Amniotic stem cell (primary cell): Measurements from ENCODE around the gene UFSP2.
"Not testable (repeated sequence)": the region's sequence is repeated elsewhere in the genome, so short reads cannot be mapped to it uniquely, and the experiment has no call there.

Source experiments
- DNase-seq: peaks from one replicate; lab custom pipeline; 2025; lab: John Stamatoyannopoulos, UW

UFSP2 gene

DNA sequence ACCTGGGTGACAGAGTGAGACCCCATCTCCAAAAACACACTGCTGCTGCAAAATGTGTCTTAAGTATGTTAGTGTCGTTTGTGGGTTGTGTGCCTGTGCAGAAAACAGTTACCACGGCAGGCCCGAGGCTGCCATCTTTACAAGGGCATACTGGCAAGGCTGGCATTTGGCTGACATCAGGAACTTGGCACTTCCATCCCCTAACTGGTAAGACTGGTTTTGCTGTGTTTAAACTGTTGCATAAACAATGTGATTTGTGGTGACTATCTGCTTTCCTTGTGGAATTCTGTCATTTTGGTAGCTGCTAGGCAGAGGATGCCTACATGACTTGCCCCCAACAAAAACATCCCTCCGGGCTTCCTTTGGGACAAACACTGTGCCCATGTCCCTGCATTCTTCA lies 42.3 kb downstream of the UFSP2 start:
- DNase-seq = no peak

DNA sequence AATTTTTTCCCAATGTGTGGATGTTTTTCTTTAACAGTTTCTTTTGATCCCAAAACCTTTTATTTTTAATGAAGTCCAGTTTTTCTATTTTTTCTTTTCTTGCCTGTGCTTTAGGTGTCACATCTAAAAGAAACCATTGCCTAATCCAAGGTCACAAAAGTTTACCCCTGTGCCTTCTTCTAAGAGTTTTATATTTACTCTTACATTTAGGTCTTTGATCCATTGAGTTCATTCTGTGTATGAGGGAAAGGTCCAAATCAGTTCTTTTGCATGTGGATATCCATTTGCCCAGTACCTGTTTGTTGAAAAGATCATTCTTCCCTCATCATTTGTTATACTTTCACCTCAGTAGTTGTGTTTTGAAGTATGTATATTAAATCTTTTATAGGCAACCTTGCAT lies 43.0 kb downstream of the UFSP2 start:
- DNase-seq = no peak

DNA sequence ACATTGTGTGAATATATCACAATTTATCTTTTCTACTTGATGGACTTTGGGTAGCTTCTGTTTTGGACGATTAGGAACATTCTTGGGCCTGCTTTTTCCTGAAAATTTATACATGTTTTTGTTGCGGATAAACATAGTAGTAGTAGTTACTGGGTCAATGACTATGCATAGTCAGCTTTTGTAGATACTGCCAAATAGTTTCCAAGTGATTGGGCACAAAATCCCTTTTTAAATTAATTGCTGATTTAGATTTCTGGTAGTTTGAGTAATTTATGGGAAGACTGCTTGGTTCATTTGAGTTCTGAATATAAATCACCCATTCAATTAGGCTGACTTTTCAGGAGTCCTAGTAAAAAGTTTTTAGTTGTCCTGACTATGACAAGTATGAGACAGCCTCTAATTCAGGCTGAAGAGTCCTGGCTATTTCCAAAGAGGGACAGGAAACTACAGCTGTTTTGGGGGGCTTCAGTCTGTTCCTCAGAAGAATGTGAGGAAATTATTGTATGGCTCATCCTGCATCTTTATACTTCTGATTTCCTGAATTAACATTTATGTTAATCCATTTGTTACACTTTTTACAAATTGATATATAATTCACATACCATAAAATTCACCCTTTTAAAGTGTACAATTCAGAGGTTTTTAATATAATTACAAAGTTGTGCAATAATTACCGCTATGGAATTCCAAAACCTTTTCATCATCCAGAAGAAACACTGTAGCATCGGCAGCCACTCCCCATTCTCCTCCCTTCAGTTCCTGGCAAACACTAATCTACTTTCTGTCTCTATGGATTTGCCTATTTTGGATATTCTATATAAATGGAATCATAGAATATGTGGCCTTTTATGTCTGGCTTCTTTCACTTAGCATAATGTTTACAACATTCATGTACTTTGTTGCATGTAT lies 44.2 kb downstream of the UFSP2 start:
- DNase-seq = no peak

DNA sequence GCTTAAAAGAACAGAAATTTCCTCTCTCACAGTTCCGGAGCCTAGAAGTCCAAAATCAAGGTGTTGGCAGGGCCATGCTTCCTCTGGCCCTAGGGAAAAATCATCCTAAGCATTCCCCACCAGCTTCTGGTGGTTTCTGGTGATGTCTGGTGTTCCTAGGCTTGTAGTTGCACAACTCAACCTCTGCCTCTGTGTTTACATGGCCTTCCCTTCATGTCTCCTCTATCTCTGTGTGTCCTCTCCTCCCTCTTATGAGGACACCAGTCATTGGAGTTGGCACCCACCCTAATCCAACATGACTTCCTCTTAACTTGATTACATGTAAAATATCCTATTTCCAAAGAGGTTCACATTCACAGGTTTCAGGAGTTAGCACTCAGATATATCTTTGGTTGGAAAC lies 45.4 kb downstream of the UFSP2 start:
- DNase-seq = no peak

DNA sequence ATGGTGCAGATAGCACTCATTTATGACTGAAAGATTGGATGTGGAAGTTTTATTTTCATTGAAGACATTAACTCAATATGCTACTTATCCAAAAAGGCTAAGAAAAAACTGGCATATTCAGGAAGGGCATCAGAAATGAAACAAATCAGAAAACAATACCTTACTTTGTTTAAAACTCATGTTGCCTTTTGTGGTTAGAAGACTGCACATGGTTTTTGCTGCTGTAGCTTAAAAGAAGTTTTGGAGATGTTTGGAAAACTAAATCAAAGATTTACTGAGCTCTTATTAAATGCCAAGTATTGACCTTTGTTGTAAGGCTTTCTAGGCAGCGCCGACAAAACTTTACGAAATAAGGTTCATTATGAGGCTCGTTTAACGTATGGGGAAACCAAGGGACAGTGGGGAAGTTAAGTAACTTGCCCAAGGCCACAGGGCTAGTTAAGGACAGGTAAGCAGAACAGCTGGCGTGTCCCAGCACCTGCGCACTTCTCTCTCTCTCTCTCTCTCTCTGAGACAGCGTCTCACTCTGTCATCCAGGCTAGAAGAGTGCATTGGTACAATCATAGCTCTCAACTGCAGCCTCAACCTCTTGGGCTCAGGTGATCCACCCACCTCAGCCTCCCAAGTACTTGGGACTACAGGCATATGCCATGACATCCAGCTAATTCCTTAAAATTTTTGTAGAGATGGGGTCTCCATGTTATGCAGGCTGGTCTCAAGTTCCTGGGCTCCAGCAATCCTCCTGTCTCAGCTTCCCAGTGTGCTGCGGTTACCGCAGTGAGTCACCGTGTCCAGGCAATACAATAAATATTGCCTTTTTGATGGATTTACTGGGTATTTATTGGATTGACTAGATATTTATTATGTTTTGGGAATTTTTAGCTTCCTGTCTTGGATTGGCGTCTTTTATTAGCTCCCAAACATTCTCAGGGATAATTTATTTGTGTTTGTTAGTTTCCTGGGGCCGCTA lies 46.2 kb downstream of the UFSP2 start:
- DNase-seq = no peak

DNA sequence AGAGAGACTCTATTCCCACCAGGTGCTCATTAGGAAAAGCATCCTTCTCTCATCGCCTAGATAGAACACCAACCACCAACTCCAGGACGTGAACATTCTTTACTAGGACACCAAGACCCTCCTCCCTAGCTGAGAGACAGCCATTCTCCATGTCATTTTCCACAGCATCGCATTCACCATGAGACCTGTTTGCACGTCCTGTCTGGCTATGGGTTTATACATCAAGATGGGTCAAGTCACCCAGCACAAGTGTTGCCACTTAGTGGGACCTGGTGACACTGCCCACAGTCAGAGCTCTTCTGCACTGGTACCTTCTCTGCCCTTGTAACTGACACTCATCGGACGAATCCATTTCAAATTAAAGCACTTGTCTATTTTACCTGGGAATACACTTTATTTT lies 47.5 kb downstream of the UFSP2 start:
- DNase-seq = no peak

DNA sequence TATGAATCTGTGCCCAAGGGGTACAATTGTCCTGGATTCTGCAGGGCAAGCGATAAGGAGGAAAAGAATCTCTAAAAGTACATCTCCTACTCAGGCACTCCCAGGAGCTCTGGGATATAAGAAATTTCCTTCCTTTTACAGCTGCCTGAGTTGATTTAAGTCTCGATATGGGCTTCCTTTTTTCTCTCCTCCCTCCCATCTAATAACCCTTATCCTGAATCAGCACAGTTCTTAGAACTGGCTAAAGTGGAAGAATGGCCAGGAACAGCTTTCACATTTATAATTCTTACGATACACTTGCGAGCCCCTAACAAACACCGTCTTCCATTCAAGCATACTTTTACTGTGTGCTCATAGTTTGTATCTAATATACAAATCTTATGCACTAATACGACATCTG lies 51.2 kb downstream of the UFSP2 start:
- DNase-seq = no peak

DNA sequence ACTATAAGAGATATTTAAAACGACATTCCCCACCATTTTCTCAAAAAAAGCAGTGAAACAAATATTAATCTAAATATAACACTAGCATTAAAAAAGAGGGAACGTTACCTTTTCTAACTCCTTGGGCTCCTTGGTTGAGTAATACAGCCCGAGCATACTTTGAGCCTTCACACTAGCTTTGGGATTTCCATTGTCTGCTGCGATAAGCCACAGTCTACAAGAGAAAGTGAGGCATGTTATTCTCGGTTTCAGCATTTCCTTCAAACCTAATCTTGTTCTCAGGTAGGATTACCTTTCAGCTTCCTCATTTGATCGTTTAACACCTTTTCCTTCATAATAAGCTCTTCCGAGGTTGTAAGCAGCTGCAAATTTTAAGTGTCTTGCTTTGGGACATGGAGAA lies 51.7 kb downstream of the UFSP2 start:
- DNase-seq = no peak

DNA sequence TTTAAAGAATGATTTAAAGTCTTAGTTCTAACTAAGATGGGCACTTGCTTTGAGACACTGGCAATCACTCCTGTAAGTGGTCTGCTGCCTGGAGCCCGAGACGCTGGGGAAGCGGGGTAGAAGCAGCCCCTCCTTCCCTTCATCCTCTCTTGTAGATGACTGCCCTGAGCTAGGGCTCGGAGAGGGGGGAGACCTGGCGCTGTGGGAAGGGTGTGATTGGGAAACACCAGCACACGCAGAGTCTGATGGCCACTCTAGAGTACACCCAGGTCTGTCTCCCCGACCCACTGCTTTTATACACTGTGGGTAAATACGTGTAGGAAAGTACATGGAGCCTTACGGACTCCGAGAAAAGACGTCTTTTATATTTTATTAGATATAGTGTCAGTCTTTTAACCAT lies 54.1 kb downstream of the UFSP2 start:
- DNase-seq = no peak

DNA sequence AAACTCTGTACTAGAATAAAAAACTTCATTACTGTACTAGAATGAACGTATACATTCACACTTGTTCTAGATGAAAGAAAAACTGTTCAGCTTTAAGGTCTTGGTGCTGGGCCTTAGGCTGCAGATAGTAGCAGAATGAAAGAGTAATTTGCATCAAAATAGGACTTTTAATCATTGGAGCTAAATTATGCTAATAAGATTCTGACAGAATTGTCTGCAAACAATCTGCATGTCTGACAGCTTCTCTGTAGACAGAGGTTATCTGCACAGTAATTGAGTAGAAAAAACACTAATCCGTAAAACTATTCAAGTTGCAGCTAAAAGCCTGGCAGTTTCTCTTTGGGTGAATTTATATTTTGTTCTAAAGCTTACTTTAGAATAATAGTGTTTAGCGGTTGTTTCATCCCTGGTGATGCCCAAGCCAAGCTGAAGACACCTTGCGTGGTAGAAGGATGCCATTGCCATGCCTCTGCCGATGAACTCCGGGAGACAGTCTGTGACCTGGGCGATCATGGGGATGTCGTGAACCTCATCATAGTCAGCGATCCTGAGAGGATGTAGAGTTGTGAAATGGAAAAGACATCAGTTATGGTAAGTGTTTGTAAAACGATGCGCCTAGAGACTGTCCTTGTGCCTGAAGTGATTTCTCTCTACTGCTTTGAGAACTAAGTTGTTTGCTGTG lies 55.4 kb downstream of the UFSP2 start:
- no peak for DNase-seq

DNA sequence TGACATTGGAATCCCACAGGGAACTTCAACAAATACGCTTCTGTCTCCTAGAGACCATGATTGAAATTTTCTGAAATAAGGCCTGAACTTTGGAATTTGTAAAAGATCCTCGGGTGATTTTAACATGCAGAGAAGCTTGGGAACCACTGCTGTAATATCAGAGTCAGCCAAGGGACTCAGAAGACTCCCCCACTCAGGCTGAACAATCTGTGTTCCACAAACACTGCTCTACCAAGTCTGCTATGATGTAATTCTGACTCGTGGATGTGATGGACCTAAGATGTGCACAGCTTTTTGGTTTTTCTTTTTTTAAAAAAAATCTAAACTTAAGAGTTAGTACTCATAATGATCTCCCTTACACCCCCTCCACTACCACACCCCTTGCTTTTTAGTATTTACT lies 56.0 kb downstream of the UFSP2 start:
- DNase-seq = no peak

DNA sequence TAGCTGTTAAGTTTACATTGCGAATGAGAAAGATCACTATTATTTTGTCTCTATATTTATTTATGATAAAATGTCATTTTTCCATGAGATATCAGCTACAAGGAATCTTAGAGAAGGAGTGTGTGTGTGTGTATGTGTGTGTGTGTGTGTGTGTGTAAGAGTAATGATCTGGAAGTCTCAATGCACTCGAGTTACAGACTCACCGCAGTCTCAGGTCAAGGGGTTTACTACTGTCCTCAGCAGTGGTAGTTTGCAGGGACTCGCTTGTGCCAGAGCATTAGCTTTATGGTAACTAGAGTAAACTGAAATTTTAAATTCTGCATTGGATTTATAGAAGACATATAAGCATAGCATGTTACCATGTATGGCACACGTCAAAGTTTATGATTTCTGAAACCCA lies 60.9 kb downstream of the UFSP2 start:
- no peak for DNase-seq

DNA sequence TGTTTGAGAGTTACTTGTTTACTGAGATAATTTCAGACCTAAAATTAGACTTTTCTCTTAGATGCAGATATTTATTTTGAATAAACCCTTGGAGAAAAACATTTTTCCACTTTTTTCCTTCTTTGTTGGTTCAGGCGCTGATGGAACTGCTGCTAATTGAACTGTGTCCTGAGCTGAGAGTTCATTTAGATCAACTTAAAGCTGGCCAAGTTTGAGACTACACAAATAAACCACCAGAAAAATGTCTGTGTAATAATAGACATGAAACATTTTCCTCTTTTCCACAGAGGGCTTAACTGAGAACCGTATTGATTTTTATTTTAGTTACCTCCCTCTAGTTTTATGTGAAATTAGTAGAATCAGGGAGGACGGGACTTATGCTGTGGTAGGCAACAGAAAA lies 62.5 kb downstream of the UFSP2 start:
- no peak for DNase-seq

DNA sequence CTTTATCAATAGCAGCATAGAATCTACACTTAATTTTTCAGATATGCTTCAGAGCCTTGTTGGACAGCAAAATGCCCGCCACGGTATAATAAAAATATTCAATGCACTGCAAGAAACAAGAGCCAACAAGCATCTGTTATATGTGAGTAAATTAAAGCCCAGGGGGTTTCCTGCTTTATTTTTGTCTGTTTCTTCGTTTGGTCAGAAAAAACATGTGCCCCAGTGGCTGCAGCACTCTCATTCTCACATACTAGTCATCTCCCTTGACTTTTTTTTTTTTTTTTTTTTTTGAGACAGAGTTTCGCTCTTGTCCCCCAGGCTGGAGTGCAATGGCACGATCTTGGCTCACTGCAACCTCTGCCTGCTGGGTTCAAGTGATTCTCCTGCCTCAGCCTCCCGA lies 63.2 kb downstream of the UFSP2 start:
- DNase-seq = not testable (repeated sequence)

DNA sequence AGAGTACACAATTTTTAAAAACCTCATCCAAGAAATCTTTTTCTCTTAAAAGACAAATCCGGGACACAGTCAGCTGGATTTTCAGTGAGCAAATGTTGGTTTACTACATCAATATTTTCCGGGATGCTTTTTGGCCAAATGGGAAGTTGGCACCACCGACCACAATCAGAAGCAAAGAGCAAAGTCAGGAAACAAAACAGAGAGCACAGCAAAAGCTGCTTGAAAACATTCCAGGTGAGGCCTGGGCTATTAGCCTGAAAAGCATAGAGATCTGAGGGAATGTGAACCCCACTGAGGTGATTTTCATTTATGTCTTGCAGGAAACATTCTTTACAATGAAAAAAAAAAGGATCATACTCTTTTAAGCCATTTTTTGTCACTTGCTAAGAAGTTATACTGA lies 63.9 kb downstream of the UFSP2 start:
- DNase-seq = no peak

DNA sequence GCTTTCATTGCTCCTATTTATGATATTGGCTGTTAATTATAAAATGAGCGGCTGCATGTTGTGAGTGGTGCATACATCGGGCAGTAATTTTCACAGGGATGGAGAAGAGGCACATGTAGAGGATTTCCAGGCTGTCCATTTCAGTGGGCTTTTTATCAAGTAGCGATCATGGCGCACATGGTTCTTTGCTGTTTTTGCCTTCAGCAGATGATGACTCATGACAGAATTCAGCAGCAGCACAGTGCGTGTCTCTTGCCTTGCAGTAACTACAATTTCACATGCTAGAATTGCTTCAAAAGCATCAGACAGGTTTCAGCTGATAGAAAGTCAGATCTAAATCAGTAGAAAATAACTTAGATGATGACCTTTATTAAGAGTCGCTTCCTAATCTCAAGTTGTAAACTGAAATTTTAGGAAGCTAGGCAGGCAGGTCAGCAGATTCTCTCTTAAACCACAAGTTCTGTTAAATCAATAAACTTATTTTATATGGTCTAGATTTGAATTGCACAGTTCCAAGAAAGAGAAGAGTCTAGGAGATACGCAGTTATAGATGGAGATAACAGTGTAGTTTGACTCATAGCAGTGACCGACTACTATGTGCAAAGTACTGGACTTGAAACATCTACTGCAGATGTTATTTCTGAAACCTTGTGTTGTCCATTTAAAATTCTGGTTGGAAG lies 65.9 kb downstream of the UFSP2 start:
- DNase-seq = no peak

DNA sequence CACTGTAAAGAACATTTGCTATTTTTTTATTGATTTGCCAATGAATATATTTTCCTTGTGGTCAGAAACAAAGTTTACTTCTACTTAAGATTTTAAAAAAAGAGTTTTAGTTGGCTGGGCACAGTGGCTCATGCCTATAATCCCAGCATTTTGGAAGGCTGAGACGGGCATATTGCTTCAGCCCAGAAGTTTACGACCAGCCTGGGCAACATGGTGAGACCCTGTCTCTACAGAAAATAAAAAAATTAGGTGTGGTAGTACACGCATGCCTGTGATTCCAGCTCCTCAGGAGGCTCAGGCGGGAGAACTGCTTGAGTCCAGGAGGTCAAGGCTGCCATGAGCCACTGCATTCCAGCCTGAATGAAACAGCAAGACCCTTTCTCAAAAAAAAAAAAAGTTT lies 66.8 kb downstream of the UFSP2 start:
- no peak for DNase-seq

DNA sequence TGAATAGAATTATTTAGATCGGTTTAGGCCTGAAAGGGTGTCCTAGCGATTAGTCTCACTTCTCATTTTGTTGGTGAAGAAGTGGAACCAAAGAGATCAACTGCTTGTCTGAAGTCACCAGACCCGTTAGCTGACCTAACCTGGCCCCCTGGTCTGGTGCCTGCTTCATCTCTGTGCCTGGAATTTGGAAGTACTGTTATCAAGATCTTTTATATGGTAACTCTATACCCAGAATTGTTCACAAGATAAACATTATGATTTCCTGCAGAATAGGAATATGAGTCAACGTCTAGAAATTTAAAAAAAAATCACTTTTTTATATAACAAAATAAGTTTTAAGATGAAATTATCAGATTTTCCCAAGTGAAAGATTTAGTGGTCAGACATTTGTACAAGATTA lies 67.2 kb downstream of the UFSP2 start:
- no peak for DNase-seq

DNA sequence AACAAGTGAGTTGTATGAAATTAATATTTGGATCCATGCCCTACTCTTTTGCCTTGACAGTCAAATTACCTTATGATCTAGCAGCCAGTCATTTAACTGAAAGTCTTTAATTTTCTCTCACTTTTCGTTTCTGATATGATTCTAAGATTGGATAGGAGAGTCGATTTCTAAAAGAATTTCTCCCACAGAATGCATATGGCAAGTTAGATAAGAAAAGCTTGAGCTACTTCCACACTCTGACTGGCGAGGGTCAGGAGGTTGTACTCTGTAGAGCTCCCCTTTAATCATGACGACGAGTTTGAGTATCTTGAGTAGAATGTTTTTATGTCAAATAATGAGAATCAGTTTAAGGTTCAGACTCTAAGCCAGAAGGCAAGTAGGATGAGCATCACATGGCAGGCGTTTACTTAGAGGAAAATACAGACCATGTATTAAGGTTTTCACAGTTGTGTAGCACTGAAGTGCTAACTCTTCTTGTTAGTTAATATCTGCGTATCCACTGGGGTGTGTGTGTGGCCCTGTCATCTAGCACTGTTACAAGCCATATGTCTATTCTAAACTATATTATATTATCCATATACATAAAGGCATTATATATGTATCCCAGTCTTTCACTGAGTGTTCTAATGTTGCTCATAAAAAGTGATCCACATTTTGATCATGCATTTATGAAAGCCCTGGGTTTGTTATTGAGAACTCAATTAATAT lies 67.9 kb downstream of the UFSP2 start:
- no peak for DNase-seq

DNA sequence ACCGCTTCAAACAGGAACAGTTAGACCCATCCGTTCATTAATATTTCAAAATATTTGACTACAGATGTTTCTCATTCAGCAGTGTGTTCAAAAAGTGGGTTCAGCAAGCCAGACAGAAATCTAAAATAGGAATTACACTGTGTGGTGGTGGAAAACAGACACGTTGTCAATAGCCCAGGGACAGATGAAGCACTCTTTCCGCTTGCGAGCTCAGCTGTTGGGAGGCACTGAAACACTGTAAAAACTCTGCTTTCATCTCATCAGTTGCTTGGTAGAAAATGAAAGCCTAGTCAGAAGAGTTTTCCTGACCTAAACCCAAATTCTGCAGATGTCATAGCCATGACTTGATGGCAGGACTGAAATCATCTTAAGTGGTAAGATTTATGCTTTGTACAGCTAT lies 68.6 kb downstream of the UFSP2 start:
- no peak for DNase-seq

DNA sequence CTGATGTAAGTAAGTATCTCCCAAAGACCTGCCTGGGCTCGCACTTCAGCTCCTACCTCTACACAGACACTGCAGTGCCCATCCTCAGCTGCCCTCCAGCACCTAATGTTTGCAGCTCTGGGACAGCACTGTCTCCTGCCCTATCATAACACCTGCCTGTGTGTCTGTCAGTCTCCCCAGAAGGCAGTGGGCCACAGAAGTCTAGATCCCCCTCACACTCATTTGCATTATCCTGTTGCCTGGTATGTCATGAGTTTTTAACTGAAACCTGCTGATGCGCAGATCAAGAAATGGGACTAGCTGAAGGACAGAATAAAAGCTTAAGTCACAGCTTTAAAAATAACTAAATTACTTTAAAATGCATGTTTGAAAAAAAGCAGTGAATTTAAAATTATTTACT lies 73.0 kb downstream of the UFSP2 start:
- DNase-seq = no peak
